HCT116 (cell line): ENCODE measurements around the gene RAB3C. TPM values are rescaled to one million over a fixed set of nuclear protein-coding genes. Genes with fewer than 3 reads are reported as not detected.

Experiments used
- ATAC-seq: fragments of 200-7000 bp; cut with Tn5 transposase; 2 replicates; pipeline ENCODE4 v1.9.1; 2020; ENCODE audit warnings: mild to moderate bottlenecking, moderate library complexity
- BruUV-seq: library from RNA; stranded (reverse); fragments of 400-500 nt; replicated peaks from 2 replicates; lab custom pipeline; 2021; lab: Mats Ljungman, UMichigan
- CTCF ChIA-PET: fragments of 300-600 bp; sonication (Branson Sonifier 250); formaldehyde crosslinking; loops from one replicate; lab custom pipeline; 2021; ENCODE audit warnings: antibody characterized with exemption; lab: Charles Lee
- POLR2A ChIA-PET: fragments of 300-600, 350-600 bp; sonication (Branson Sonifier 250); formaldehyde crosslinking; loops from one replicate; lab custom pipeline; 2021; ENCODE audit warnings: antibody characterized with exemption; lab: Charles Lee
- RAD21 ChIA-PET, 2 experiments: fragments of 300-600 bp; sonication (Branson Sonifier 250); formaldehyde crosslinking; loops; one replicate each; lab custom pipeline; 2023; ENCODE audit warnings: low total read pairs in 2 of 2; ENCODE audit not compliant: uncharacterized antibody in 2 of 2, unreplicated experiment in 2 of 2, low non-redundant PET in 1 of 2; lab: Charles Lee
- DNase-seq: peaks from one replicate; pipeline ENCODE4 v3.0.0-alpha.2; 2010; ENCODE audit warnings: low read depth, low spot score
- H2AFZ ChIP-seq: fragments of 200-600 bp; shearing (Covaris generic), sonication (generic); 2 replicates; pipeline ENCODE4 v1.6.1; 2017; ENCODE audit warnings: low read depth, mixed run types, mixed read lengths, antibody characterized with exemption, low read length; ENCODE audit not compliant: poor library complexity, severe bottlenecking
- H3K27ac ChIP-seq: 2 replicates; pipeline ENCODE4 v1.5.1; 2012; ENCODE audit warnings: low read depth, low read length
- H3K27me3 ChIP-seq: fragments of 200-600 bp; sonication (generic); 2 replicates; pipeline ENCODE4 v1.6.1; 2016; ENCODE audit warnings: mixed run types, low read length, mixed read lengths; ENCODE audit not compliant: insufficient read depth
- H3K36me3 ChIP-seq, 2 experiments: fragments of 200-500 bp in 1 of 2; fragments of 200-600 bp in 1 of 2; sonication (Bioruptor generic) in 1 of 2; sonication (generic) in 1 of 2; 2 replicates each; pipeline versions ENCODE4 v1.5.1 to v1.6.1; 2014 to 2016; ENCODE audit warnings: low read length in 2 of 2, inconsistent platforms in 1 of 2, mixed read lengths in 1 of 2, mixed run types in 1 of 2; ENCODE audit not compliant: insufficient read depth in 2 of 2, control insufficient read depth in 1 of 2
- H3K4me1 ChIP-seq, 2 experiments: fragments of 200-600 bp in 1 of 2; sonication (generic) in 1 of 2; 2 replicates each; pipeline versions ENCODE4 v1.5.1 to v1.6.1; 2012 to 2017; ENCODE audit warnings: low read length in 2 of 2, inconsistent platforms in 1 of 2, mild to moderate bottlenecking in 1 of 2, mixed read lengths in 1 of 2, mixed run types in 1 of 2, moderate library complexity in 1 of 2; ENCODE audit not compliant: insufficient read depth in 2 of 2, control insufficient read depth in 1 of 2
- H3K4me2 ChIP-seq: fragments of 200-600 bp; sonication (generic); 2 replicates; pipeline ENCODE4 v1.6.1; 2017; ENCODE audit warnings: mixed run types, low read length, mixed read lengths
- H3K4me3 ChIP-seq, 2 experiments: fragments of 200-600 bp in 1 of 2; sonication (generic) in 1 of 2; replicated peaks in 1 of 2; 2 replicates each; pipeline ENCODE4 v1.5.1; 2011 to 2016; ENCODE audit warnings: low read length in 2 of 2, control low read depth in 1 of 2, low read depth in 1 of 2, mild to moderate bottlenecking in 1 of 2, mixed read lengths in 1 of 2, mixed run types in 1 of 2
- H3K79me2 ChIP-seq: fragments of 200-600 bp; sonication (generic); 2 replicates; pipeline ENCODE4 v1.6.1; 2017; ENCODE audit warnings: mild to moderate bottlenecking, mixed run types, low read length, moderate library complexity, mixed read lengths; ENCODE audit not compliant: insufficient read depth
- H3K9ac ChIP-seq: fragments of 200-600 bp; sonication (generic); 2 replicates; pipeline ENCODE4 v1.6.1; 2016; ENCODE audit warnings: low read length, mixed read lengths
- H3K9me2 ChIP-seq: fragments of 200-600 bp; sonication (generic), shearing (Covaris generic); 2 replicates; pipeline ENCODE4 v1.6.1; 2017; ENCODE audit warnings: mixed run types, mild to moderate bottlenecking, moderate library complexity; ENCODE audit not compliant: insufficient read depth
- H3K9me3 ChIP-seq, 2 experiments: fragments of 200-500 bp in 1 of 2; fragments of 200-600 bp in 1 of 2; sonication (Bioruptor generic) in 1 of 2; sonication (generic) in 1 of 2; 2 replicates each; pipeline ENCODE4 v1.6.1; 2014 to 2017; ENCODE audit warnings: low read length in 2 of 2, mixed read lengths in 2 of 2, inconsistent platforms in 1 of 2, low read depth in 1 of 2, mild to moderate bottlenecking in 1 of 2, mixed run types in 1 of 2, moderate library complexity in 1 of 2; ENCODE audit not compliant: control insufficient read depth in 1 of 2, insufficient read depth in 1 of 2
- H4K20me1 ChIP-seq: fragments of 200-600 bp; sonication (generic), shearing (Covaris generic); 2 replicates; pipeline ENCODE4 v1.6.1; 2017; ENCODE audit warnings: mixed run types, mild to moderate bottlenecking, moderate library complexity; ENCODE audit not compliant: insufficient read depth
- CBX3 ChIP-seq: IDR thresholded peaks from 2 replicates; pipeline ENCODE4 v1.6.1; 2012; ENCODE audit warnings: low read depth
- CEBPB ChIP-seq: IDR thresholded peaks from 2 replicates; pipeline ENCODE4 v1.6.1; 2012; ENCODE audit warnings: low read depth
- EZH2 ChIP-seq: fragments of 200-600 bp; sonication (generic); IDR thresholded peaks from 2 replicates; pipeline ENCODE4 v1.6.1; 2017; ENCODE audit warnings: antibody characterized with exemption, mixed run types
- EZH2phosphoT487 ChIP-seq: fragments of 200-600 bp; IDR thresholded peaks from 2 replicates; pipeline ENCODE4 v1.6.1; 2018; ENCODE audit warnings: antibody characterized with exemption, borderline replicate concordance
- FOSL1 ChIP-seq: IDR thresholded peaks from 2 replicates; pipeline ENCODE4 v1.6.1; 2012; ENCODE audit warnings: low read depth
- MAX ChIP-seq: IDR thresholded peaks from 2 replicates; pipeline ENCODE4 v1.6.1; 2012
- RAD21 ChIP-seq: IDR thresholded peaks from 2 replicates; pipeline ENCODE4 v1.6.1; 2012; ENCODE audit warnings: low read depth, mild to moderate bottlenecking
- SIN3A ChIP-seq: IDR thresholded peaks from 2 replicates; pipeline ENCODE4 v1.6.1; 2012; ENCODE audit warnings: low read depth
- SP1 ChIP-seq: IDR thresholded peaks from 2 replicates; pipeline ENCODE4 v1.6.1; 2012; ENCODE audit warnings: low read depth
- SRF ChIP-seq: IDR thresholded peaks from 2 replicates; pipeline ENCODE4 v1.6.1; 2012; ENCODE audit warnings: low read depth
- YY1 ChIP-seq: IDR thresholded peaks from 2 replicates; pipeline ENCODE4 v1.6.1; 2011; ENCODE audit warnings: low read length, low read depth, moderate library complexity, mild to moderate bottlenecking; ENCODE audit not compliant: insufficient replicate concordance; ENCODE audit errors: extremely low read depth
- ZBTB33 ChIP-seq: IDR thresholded peaks from 2 replicates; pipeline ENCODE4 v1.6.1; 2011; ENCODE audit warnings: mild to moderate bottlenecking, low read length, moderate library complexity; ENCODE audit not compliant: insufficient replicate concordance; ENCODE audit errors: extremely low read depth
- ZFX ChIP-seq: fragments of 450-650 bp; IDR thresholded peaks from 2 replicates; pipeline ENCODE4 v1.6.1; 2017
- intact Hi-C: fragments of 100-400 bp; cut with micrococcal nuclease; formaldehyde crosslinking; loops from 2 replicates; pipeline ENCODE4 v1.10.0; 2022
- total RNA-seq: library from RNA; stranded (reverse); gene quantifications from one replicate; pipeline ENCODE4 v1.2.1, GENCODE V29; 2021; ENCODE audit not compliant: unreplicated experiment
- TF ChIP-seq, protein P1 (sequence below), 3 experiments: fragments of 200-600 bp in 1 of 3; sonication (generic) in 1 of 3; IDR thresholded peaks in 2 of 3; conservative IDR thresholded peaks in 1 of 3; 2 replicates each; pipeline ENCODE4 v1.5.1; 2012 to 2017; ENCODE audit warnings: low read depth in 2 of 3, low read length in 2 of 3, antibody characterized with exemption in 1 of 3, borderline replicate concordance in 1 of 3, control low read depth in 1 of 3, mild to moderate bottlenecking in 1 of 3, mixed read lengths in 1 of 3, mixed run types in 1 of 3, moderate library complexity in 1 of 3; ENCODE audit not compliant: insufficient read depth in 1 of 3
- TF ChIP-seq, protein P2 (sequence below): IDR thresholded peaks from 2 replicates; pipeline ENCODE4 v1.6.1; 2012; ENCODE audit warnings: low read depth

The RAB3C gene
- total RNA-seq, 1 experiment from 2014 or later, result not detected

DNA sequence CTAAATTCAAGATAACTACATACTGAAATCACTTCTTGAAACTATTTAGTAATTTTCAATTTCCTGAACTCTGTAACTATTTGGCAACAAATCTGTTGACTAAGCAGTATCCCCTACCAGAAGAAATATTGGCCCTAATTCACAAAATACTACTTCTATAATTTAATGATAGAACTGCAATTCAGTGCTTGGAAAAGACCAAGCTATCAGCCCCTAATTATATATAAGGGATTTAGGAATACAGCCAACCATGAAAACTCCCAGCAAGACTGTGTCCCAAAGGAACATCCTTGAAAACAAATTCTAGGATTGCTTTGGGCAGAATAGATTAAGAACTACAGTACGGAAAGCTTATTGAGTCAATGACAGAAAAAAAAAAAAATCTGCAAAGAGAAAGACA, 169.2 kb downstream of the RAB3C start:
- H3K4me1 ChIP-seq, result peaks cover 0 to 5% of the 10 kb centered on the region in 2 experiments; a peak in 2 of 4 replicates
- H3K79me2 ChIP-seq, result no peaks in the 10 kb centered on the region
- H3K9me2 ChIP-seq, result no peaks in the 10 kb centered on the region
- RAD21 ChIA-PET, result no interaction called here
- no peaks in the 10 kb centered on the region; a peak in 1 of 4 replicates for H3K36me3 ChIP-seq
- no peak overlapping the region for H2AFZ ChIP-seq
- TF ChIP-seq CEBPB (no peak), EZH2phosphoT487 (no peak), YY1 (no peak), MAX (no peak), SP1 (no peak), SIN3A (no peak), EZH2 (no peak), RAD21 (no peak), SRF (no peak), FOSL1 (no peak), ZBTB33 (no peak), ZFX (no peak), CBX3 (no peak)
- TF ChIP-seq, protein P1, sequence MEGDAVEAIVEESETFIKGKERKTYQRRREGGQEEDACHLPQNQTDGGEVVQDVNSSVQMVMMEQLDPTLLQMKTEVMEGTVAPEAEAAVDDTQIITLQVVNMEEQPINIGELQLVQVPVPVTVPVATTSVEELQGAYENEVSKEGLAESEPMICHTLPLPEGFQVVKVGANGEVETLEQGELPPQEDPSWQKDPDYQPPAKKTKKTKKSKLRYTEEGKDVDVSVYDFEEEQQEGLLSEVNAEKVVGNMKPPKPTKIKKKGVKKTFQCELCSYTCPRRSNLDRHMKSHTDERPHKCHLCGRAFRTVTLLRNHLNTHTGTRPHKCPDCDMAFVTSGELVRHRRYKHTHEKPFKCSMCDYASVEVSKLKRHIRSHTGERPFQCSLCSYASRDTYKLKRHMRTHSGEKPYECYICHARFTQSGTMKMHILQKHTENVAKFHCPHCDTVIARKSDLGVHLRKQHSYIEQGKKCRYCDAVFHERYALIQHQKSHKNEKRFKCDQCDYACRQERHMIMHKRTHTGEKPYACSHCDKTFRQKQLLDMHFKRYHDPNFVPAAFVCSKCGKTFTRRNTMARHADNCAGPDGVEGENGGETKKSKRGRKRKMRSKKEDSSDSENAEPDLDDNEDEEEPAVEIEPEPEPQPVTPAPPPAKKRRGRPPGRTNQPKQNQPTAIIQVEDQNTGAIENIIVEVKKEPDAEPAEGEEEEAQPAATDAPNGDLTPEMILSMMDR (IDR thresholded peaks at IDR 0.05 in 2 of 3, conservative IDR thresholded peaks at IDR 0.05 in 1 of 3; ENCODE audit: borderline replicate concordance in 1 of 3, insufficient read depth in 1 of 3, low read depth in 2 of 3, low read length in 2 of 3), result no peak
- TF ChIP-seq, protein P2, sequence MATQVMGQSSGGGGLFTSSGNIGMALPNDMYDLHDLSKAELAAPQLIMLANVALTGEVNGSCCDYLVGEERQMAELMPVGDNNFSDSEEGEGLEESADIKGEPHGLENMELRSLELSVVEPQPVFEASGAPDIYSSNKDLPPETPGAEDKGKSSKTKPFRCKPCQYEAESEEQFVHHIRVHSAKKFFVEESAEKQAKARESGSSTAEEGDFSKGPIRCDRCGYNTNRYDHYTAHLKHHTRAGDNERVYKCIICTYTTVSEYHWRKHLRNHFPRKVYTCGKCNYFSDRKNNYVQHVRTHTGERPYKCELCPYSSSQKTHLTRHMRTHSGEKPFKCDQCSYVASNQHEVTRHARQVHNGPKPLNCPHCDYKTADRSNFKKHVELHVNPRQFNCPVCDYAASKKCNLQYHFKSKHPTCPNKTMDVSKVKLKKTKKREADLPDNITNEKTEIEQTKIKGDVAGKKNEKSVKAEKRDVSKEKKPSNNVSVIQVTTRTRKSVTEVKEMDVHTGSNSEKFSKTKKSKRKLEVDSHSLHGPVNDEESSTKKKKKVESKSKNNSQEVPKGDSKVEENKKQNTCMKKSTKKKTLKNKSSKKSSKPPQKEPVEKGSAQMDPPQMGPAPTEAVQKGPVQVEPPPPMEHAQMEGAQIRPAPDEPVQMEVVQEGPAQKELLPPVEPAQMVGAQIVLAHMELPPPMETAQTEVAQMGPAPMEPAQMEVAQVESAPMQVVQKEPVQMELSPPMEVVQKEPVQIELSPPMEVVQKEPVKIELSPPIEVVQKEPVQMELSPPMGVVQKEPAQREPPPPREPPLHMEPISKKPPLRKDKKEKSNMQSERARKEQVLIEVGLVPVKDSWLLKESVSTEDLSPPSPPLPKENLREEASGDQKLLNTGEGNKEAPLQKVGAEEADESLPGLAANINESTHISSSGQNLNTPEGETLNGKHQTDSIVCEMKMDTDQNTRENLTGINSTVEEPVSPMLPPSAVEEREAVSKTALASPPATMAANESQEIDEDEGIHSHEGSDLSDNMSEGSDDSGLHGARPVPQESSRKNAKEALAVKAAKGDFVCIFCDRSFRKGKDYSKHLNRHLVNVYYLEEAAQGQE, result no peak
- no peak for ATAC-seq
- H3K4me3 ChIP-seq, result no peak overlapping the region
- H4K20me1 ChIP-seq, result no peaks in the 10 kb centered on the region
- no peaks in the 10 kb centered on the region for H3K9me3 ChIP-seq
- POLR2A ChIA-PET, result no interaction called here
- H3K4me2 ChIP-seq, result no peak overlapping the region
- peaks cover 27% of the 10 kb centered on the region for H3K27me3 ChIP-seq
- intact Hi-C loops, result no loop called here
- CTCF ChIA-PET, result no interaction called here
- no peak overlapping the region for H3K27ac ChIP-seq
- DNase-seq, result no peak
- H3K9ac ChIP-seq, result no peak overlapping the region
- no TSS peak for BruUV-seq
